Activated CD4-positive, alpha-beta memory T cell treated with anti-CD3 and anti-CD28 coated beads, Interleukin-2, amount 10 ng/mL, durations not matched to agents 7 days and 5 days (primary cell): ENCODE results near the gene CRMP1. TPM values are rescaled to one million over a fixed set of nuclear protein-coding genes. Genes with fewer than 3 reads are reported as not detected.

Source experiments
- CTCF ChIA-PET: fragments of 350-600 bp; sonication (Branson Sonifier 250); formaldehyde crosslinking; loops from one replicate; lab custom pipeline; 2021; ENCODE audit warnings: antibody characterized with exemption, inconsistent platforms; lab: Charles Lee
- POLR2A ChIA-PET: fragments of 350-600 bp; sonication (Branson Sonifier 250); formaldehyde crosslinking; loops from one replicate; lab custom pipeline; 2021; ENCODE audit warnings: antibody characterized with exemption; lab: Charles Lee
- DNase-seq: peaks from one replicate; pipeline ENCODE4 v3.0.0-alpha.2; 2020
- H3K27ac Mint-ChIP-seq: one replicate; pipeline ENCODE4 v1.8.0; 2021; ENCODE audit warnings: mild to moderate bottlenecking, mixed read lengths
- H3K27me3 Mint-ChIP-seq: one replicate; pipeline ENCODE4 v1.8.0; 2021; ENCODE audit warnings: mixed read lengths
- H3K36me3 Mint-ChIP-seq: one replicate; pipeline ENCODE4 v1.8.0; 2021; ENCODE audit warnings: low read depth, mixed read lengths
- H3K4me1 Mint-ChIP-seq: one replicate; pipeline ENCODE4 v1.8.0; 2021; ENCODE audit warnings: mixed read lengths
- H3K4me3 Mint-ChIP-seq: one replicate; pipeline ENCODE4 v1.8.0; 2021; ENCODE audit warnings: mild to moderate bottlenecking, mixed read lengths
- H3K9me3 Mint-ChIP-seq: one replicate; pipeline ENCODE4 v1.8.0; 2021; ENCODE audit warnings: mixed read lengths
- total RNA-seq, 2 experiments: library from RNA; stranded (reverse); gene quantifications; one replicate each; pipeline ENCODE4 v1.2.3, GENCODE V29; 2021

The CRMP1 gene
- total RNA-seq: under 1 TPM; 0.30 to 0.35 TPM

GRCh38 chr4:5893004-5893580 lies at the start of gene CRMP1:
CRMP1 (minus strand) TSS chr4:5893086; CDS start chr4:5892969, 117 bp downstream.
- DNase-seq: no peak
- Mint-ChIP-seq H3K9me3 (no peaks in the 10 kb centered on the region), H3K4me3 (no peak within 1 kb of the TSS), H3K27me3 (peaks cover 60% of the 10 kb centered on the region), H3K27ac (no peak within 1 kb of the TSS), H3K4me1 (peaks cover 10% of the 10 kb centered on the region), H3K36me3 (peaks cover 9% of the 10 kb centered on the region)
- ChIA-PET CTCF (no interaction called here), POLR2A (no interaction called here)

- Mint-ChIP-seq H3K4me3 (no peak overlapping the region), H3K4me1 (peaks cover 18% of the 10 kb centered on the region), H3K27me3 (peaks cover 5% of the 10 kb centered on the region), H3K9me3 (peaks cover 10% of the 10 kb centered on the region), H3K36me3 (no peaks in the 10 kb centered on the region), H3K27ac (no peak overlapping the region)
- POLR2A ChIA-PET: no interaction called here
- DNase-seq: no peak
- CTCF ChIA-PET: no interaction called here
Measured at GRCh38 chr4:5941601-5942000, 48.7 kb upstream of the CRMP1 start.

- no peak overlapping the region for H3K27ac Mint-ChIP-seq
- ChIA-PET POLR2A (interaction anchor here (0.6 kb wide), 1 partner anchor 19 kb away, joined by 3 read pairs; no protein-coding TSS in a partner anchor), CTCF (no interaction called here)
- no peak overlapping the region for H3K4me3 Mint-ChIP-seq
- peaks cover 6% of the 10 kb centered on the region for H3K9me3 Mint-ChIP-seq
- no peak for DNase-seq
- H3K27me3 Mint-ChIP-seq: peaks cover 5% of the 10 kb centered on the region
- H3K36me3 Mint-ChIP-seq: no peaks in the 10 kb centered on the region
- peaks cover 18% of the 10 kb centered on the region for H3K4me1 Mint-ChIP-seq
Measured at GRCh38 chr4:5940470-5941203, 47.8 kb upstream of the CRMP1 start.

- Mint-ChIP-seq H3K4me1 (no peaks in the 10 kb centered on the region), H3K27me3 (peaks cover 10% of the 10 kb centered on the region), H3K4me3 (no peak overlapping the region), H3K9me3 (no peaks in the 10 kb centered on the region), H3K27ac (no peak overlapping the region), H3K36me3 (no peaks in the 10 kb centered on the region)
- CTCF ChIA-PET: interaction anchor here (1.3 kb wide), 1 partner anchor 64 kb away, joined by 3 read pairs; no protein-coding TSS in a partner anchor
- POLR2A ChIA-PET: no interaction called here
- no peak for DNase-seq
Measured at GRCh38 chr4:5933996-5934831, 41.3 kb upstream of the CRMP1 start.

- ChIA-PET CTCF (no interaction called here), POLR2A (no interaction called here)
- H3K9me3 Mint-ChIP-seq: no peaks in the 10 kb centered on the region
Measured at GRCh38 chr4:5933116-5933515, 40.2 kb upstream of the CRMP1 start.

GRCh38 chr4:5932035-5932568 lies 39.2 kb upstream of the CRMP1 start:
- peaks cover 14% of the 10 kb centered on the region for H3K27me3 Mint-ChIP-seq
- H3K36me3 Mint-ChIP-seq: no peaks in the 10 kb centered on the region
- no peak overlapping the region for H3K27ac Mint-ChIP-seq
- POLR2A ChIA-PET: no interaction called here
- CTCF ChIA-PET: no interaction called here
- no peak overlapping the region for H3K4me3 Mint-ChIP-seq
- H3K4me1 Mint-ChIP-seq: no peaks in the 10 kb centered on the region
- no peaks in the 10 kb centered on the region for H3K9me3 Mint-ChIP-seq
- DNase-seq: no peak

More at GRCh38 chr4:5933116-5933515, 40.2 kb upstream of the CRMP1 start:
- no peaks in the 10 kb centered on the region for H3K36me3 Mint-ChIP-seq
- H3K4me3 Mint-ChIP-seq: no peak overlapping the region
- DNase-seq: no peak
- H3K4me1 Mint-ChIP-seq: no peaks in the 10 kb centered on the region
- H3K27me3 Mint-ChIP-seq: peaks cover 10% of the 10 kb centered on the region
- no peak overlapping the region for H3K27ac Mint-ChIP-seq

GRCh38 chr4:5931526-5931925 lies 38.6 kb upstream of the CRMP1 start:
- DNase-seq: no peak
- ChIA-PET CTCF (no interaction called here), POLR2A (no interaction called here)
- no peaks in the 10 kb centered on the region for H3K9me3 Mint-ChIP-seq
- H3K36me3 Mint-ChIP-seq: no peaks in the 10 kb centered on the region
- peaks cover 11% of the 10 kb centered on the region for H3K27me3 Mint-ChIP-seq
- H3K27ac Mint-ChIP-seq: no peak overlapping the region
- H3K4me3 Mint-ChIP-seq: no peak overlapping the region
- H3K4me1 Mint-ChIP-seq: no peaks in the 10 kb centered on the region

- no peak for DNase-seq
Measured at GRCh38 chr4:5930876-5931275, 38.0 kb upstream of the CRMP1 start.

GRCh38 chr4:5930456-5930855 lies 37.6 kb upstream of the CRMP1 start:
- no peaks in the 10 kb centered on the region for H3K36me3 Mint-ChIP-seq
- no peak overlapping the region for H3K4me3 Mint-ChIP-seq
- H3K4me1 Mint-ChIP-seq: no peaks in the 10 kb centered on the region
- ChIA-PET POLR2A (no interaction called here), CTCF (no interaction called here)
- H3K9me3 Mint-ChIP-seq: no peaks in the 10 kb centered on the region
- H3K27ac Mint-ChIP-seq: no peak overlapping the region
- no peak for DNase-seq
- H3K27me3 Mint-ChIP-seq: peaks cover 11% of the 10 kb centered on the region

More at GRCh38 chr4:5930876-5931275, 38.0 kb upstream of the CRMP1 start:
- Mint-ChIP-seq H3K36me3 (no peaks in the 10 kb centered on the region), H3K4me1 (no peaks in the 10 kb centered on the region), H3K4me3 (no peak overlapping the region), H3K27ac (no peak overlapping the region), H3K27me3 (peaks cover 11% of the 10 kb centered on the region), H3K9me3 (no peaks in the 10 kb centered on the region)
- POLR2A ChIA-PET: no interaction called here
- CTCF ChIA-PET: no interaction called here

GRCh38 chr4:5928844-5929420 lies 36.0 kb upstream of the CRMP1 start:
- no peak overlapping the region for H3K4me3 Mint-ChIP-seq
- no peaks in the 10 kb centered on the region for H3K36me3 Mint-ChIP-seq
- H3K9me3 Mint-ChIP-seq: no peaks in the 10 kb centered on the region
- H3K27me3 Mint-ChIP-seq: peaks cover 7% of the 10 kb centered on the region
- CTCF ChIA-PET: no interaction called here
- no peak for DNase-seq
- POLR2A ChIA-PET: no interaction called here
- no peaks in the 10 kb centered on the region for H3K4me1 Mint-ChIP-seq
- H3K27ac Mint-ChIP-seq: no peak overlapping the region

GRCh38 chr4:5928274-5928673 lies 35.4 kb upstream of the CRMP1 start:
- H3K9me3 Mint-ChIP-seq: no peaks in the 10 kb centered on the region
- ChIA-PET CTCF (no interaction called here), POLR2A (no interaction called here)
- no peak for DNase-seq
- H3K27ac Mint-ChIP-seq: no peak overlapping the region
- H3K27me3 Mint-ChIP-seq: peaks cover 8% of the 10 kb centered on the region
- no peaks in the 10 kb centered on the region for H3K36me3 Mint-ChIP-seq
- H3K4me3 Mint-ChIP-seq: no peak overlapping the region
- no peaks in the 10 kb centered on the region for H3K4me1 Mint-ChIP-seq

- POLR2A ChIA-PET: no interaction called here
- CTCF ChIA-PET: no interaction called here
- no peaks in the 10 kb centered on the region for H3K9me3 Mint-ChIP-seq
- no peaks in the 10 kb centered on the region for H3K4me1 Mint-ChIP-seq
- H3K27me3 Mint-ChIP-seq: peaks cover 13% of the 10 kb centered on the region
- no peak overlapping the region for H3K4me3 Mint-ChIP-seq
- no peaks in the 10 kb centered on the region for H3K36me3 Mint-ChIP-seq
- H3K27ac Mint-ChIP-seq: no peak overlapping the region
- no peak for DNase-seq
Measured at GRCh38 chr4:5927747-5928146, 34.9 kb upstream of the CRMP1 start.

- Mint-ChIP-seq H3K9me3 (no peaks in the 10 kb centered on the region), H3K36me3 (no peaks in the 10 kb centered on the region), H3K27me3 (peaks cover 14% of the 10 kb centered on the region), H3K4me1 (no peaks in the 10 kb centered on the region), H3K27ac (no peak overlapping the region), H3K4me3 (no peak overlapping the region)
- POLR2A ChIA-PET: no interaction called here
- CTCF ChIA-PET: no interaction called here
- DNase-seq: no peak
Measured at GRCh38 chr4:5927116-5927515, 34.2 kb upstream of the CRMP1 start.
